HepG2 (cell line): Measurements from ENCODE around the gene BPIFB2. TPM values are rescaled to one million over a fixed set of nuclear protein-coding genes. Genes with fewer than 3 reads are reported as not detected.

Experiments
- CEBPZ ChIP-seq: IDR thresholded peaks from 2 replicates; pipeline ENCODE4 v1.6.1; 2012; ENCODE audit warnings: low read length, improper control_type of control experiment
- DZIP1 ChIP-seq: sonication (generic); formaldehyde crosslinking; IDR thresholded peaks from 2 replicates; pipeline ENCODE4 v1.5.0; 2020; ENCODE audit warnings: mild to moderate bottlenecking, missing genetic modification reagents
- FIP1L1 ChIP-seq: fragments of 200-400 bp; formaldehyde crosslinking; IDR thresholded peaks from 2 replicates; pipeline ENCODE4 v1.6.1; 2018; ENCODE audit warnings: low read depth, mild to moderate bottlenecking, low read length, moderate library complexity, borderline replicate concordance; ENCODE audit not compliant: insufficient read depth
- GZF1 ChIP-seq: sonication (generic); formaldehyde crosslinking; IDR thresholded peaks from 2 replicates; pipeline ENCODE4 v1.5.1; 2020; ENCODE audit warnings: mild to moderate bottlenecking, missing genetic modification reagents
- MAFF ChIP-seq: IDR thresholded peaks from 2 replicates; pipeline ENCODE4 v1.6.1; 2011; ENCODE audit warnings: low read depth, low read length, improper control_type of control experiment
- NFATC3 ChIP-seq: sonication (generic); formaldehyde crosslinking; IDR thresholded peaks from 2 replicates; pipeline ENCODE4 v1.5.1; 2020; ENCODE audit warnings: mild to moderate bottlenecking, missing genetic modification reagents
- NFYB ChIP-seq: sonication (generic); formaldehyde crosslinking; IDR thresholded peaks from 2 replicates; pipeline ENCODE4 v1.4.0; 2020; ENCODE audit warnings: missing genetic modification reagents
- NKX3-1 ChIP-seq: sonication (generic); formaldehyde crosslinking; IDR thresholded peaks from 2 replicates; pipeline ENCODE4 v1.5.0; 2020; ENCODE audit warnings: missing genetic modification reagents
- REPIN1 ChIP-seq: sonication (generic); formaldehyde crosslinking; IDR thresholded peaks from 2 replicates; pipeline ENCODE4 v1.8.0; 2022; ENCODE audit warnings: missing genetic modification reagents, low read depth, mild to moderate bottlenecking, borderline replicate concordance
- U2AF2 ChIP-seq: fragments of 200-400 bp; formaldehyde crosslinking; IDR thresholded peaks from 2 replicates; pipeline ENCODE4 v1.6.1; 2017; ENCODE audit warnings: low read depth, mild to moderate bottlenecking, low read length
- ZBTB7B ChIP-seq: sonication (generic); formaldehyde crosslinking; IDR thresholded peaks from 2 replicates; pipeline ENCODE4 v1.4.0; 2020; ENCODE audit warnings: missing genetic modification reagents
- ZKSCAN8 ChIP-seq: IDR thresholded peaks from 2 replicates; pipeline ENCODE4 v1.6.1; 2016; ENCODE audit warnings: borderline replicate concordance, missing genetic modification reagents, missing compliant biosample characterization
- ZMAT3 ChIP-seq: sonication (generic); formaldehyde crosslinking; conservative IDR thresholded peaks from 2 replicates; pipeline ENCODE4 v1.7.0; 2021; ENCODE audit warnings: missing genetic modification reagents
- ZNF10 ChIP-seq: sonication (generic); formaldehyde crosslinking; IDR thresholded peaks from 2 replicates; pipeline ENCODE4 v1.4.0; 2020; ENCODE audit warnings: mild to moderate bottlenecking, low read depth, missing genetic modification reagents, borderline replicate concordance
- ZNF124 ChIP-seq: sonication (generic); formaldehyde crosslinking; IDR thresholded peaks from 2 replicates; pipeline ENCODE4 v1.4.0; 2020; ENCODE audit warnings: missing genetic modification reagents
- ZNF235 ChIP-seq: sonication (generic); formaldehyde crosslinking; IDR thresholded peaks from 2 replicates; pipeline ENCODE4 v1.8.1; 2023; ENCODE audit warnings: mild to moderate bottlenecking, missing genetic modification reagents, borderline replicate concordance
- ZNF792 ChIP-seq: IDR thresholded peaks from 2 replicates; pipeline ENCODE4 v1.6.1; 2016
- polyA plus RNA-seq, 8 experiments: library from polyadenylated mRNA; depleted of rRNA in 3 of 8; stranded (reverse) in 7 of 8; unstranded in 1 of 8; fragments of >200 nt; fragmentation: Illumina TruSeq in 4 of 8; extraction: Trizol in 4 of 8; gene quantifications; 2 replicates each; pipeline versions ENCODE4 v1.2.1 to v1.2.3, GENCODE V29; 2011 to 2016; ENCODE audit warnings: low read depth in 4 of 8, missing spikeins in 1 of 8, mixed read lengths in 1 of 8; ENCODE audit not compliant: insufficient read depth in 1 of 8
- total RNA-seq, 5 experiments: library from RNA; depleted of rRNA; stranded (reverse); fragments of >200 nt; fragmentation: Illumina TruSeq; extraction: Trizol; gene quantifications; 2 replicates each; pipeline ENCODE4 v1.2.3, GENCODE V29; 2016; ENCODE audit warnings: low read depth in 1 of 5
- TF ChIP-seq, protein P1 (sequence below): IDR thresholded peaks from 2 replicates; pipeline ENCODE4 v1.6.1; 2016
- TF ChIP-seq, protein P2 (sequence below): sonication (generic); formaldehyde crosslinking; IDR thresholded peaks from 2 replicates; pipeline ENCODE4 v1.4.0; 2020; ENCODE audit warnings: mild to moderate bottlenecking, missing genetic modification reagents

BPIFB2 gene
- total and polyA plus RNA-seq, 2 of the 13 experiments (the other 11 are each of a cell fraction or from before 2014, with no cell fraction given): 54.5 to 902 TPM

DNA sequence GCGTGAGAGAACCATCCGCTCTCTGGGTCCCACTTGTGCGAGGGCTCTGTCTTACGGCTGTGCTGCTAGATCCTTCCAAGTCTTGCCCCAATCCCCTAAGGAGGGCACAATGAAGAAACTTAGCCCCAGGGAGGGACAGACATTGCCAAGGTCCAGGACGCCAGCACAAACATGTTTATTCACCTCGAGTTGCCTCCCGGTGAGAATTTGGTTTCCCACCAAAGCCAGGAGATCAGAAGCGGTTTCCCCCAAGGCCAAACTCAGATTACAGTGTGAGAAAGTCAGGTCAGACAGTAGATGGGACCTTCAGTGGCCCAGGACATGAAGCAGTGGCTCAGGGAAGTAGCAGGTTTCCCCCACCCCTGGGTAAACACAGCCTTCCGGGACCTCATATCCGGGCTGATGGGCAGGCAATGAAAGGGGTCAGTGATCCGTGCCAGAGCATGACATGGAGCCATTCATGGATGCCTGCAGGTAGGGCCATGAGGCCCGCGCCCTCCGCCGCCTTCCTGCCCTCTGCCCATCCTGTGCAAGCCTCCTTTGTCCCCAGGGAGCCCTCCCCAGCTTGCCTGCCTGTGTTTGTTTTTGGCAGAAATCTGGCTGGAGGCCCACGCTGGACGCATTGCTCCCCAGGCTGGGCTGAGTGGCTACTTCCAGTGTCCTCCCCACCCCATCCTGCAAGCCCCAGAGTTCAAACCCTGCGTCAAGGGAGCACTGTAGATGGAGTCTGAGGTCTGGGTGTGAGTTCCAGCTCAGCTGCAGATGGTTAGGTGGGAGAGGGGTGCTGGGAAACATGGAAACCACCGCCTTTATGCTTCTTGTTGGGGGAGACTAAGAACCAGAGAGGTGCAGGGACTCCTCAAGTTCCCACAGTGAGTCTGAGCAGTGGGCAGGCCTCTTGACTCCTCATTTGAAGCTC, 2.0 kb downstream of the BPIFB2 start (continued):
- TF ChIP-seq NFATC3 (CRISPR knock-in tag): peak; percentile 26; the same call in 1 of the 2 replicates
- TF ChIP-seq DZIP1 (CRISPR knock-in tag): peak; percentile 90; the same call in 1 of the 2 replicates
- TF ChIP-seq GZF1: peak; percentile 84; the same call in 1 of the 2 replicates
- TF ChIP-seq REPIN1 (CRISPR knock-in tag): peak; percentile 75; the same call in 1 of the 2 replicates
- peak; percentile 64 for TF ChIP-seq FIP1L1
- TF ChIP-seq ZKSCAN8 (CRISPR knock-in tag): peak; percentile 97
- TF ChIP-seq U2AF2: no peak
- peak; percentile 96 for TF ChIP-seq ZNF124 (CRISPR knock-in tag)
- TF ChIP-seq, protein P1, sequence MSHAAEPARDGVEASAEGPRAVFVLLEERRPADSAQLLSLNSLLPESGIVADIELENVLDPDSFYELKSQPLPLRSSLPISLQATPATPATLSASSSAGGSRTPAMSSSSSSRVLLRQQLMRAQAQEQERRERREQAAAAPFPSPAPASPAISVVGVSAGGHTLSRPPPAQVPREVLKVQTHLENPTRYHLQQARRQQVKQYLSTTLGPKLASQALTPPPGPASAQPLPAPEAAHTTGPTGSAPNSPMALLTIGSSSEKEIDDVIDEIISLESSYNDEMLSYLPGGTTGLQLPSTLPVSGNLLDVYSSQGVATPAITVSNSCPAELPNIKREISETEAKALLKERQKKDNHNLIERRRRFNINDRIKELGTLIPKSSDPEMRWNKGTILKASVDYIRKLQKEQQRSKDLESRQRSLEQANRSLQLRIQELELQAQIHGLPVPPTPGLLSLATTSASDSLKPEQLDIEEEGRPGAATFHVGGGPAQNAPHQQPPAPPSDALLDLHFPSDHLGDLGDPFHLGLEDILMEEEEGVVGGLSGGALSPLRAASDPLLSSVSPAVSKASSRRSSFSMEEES: peak; percentile 96
- no peak for TF ChIP-seq NKX3-1 (CRISPR knock-in tag)
- TF ChIP-seq NFYB (CRISPR knock-in tag): no peak; the same call in 1 of the 2 replicates
- TF ChIP-seq ZNF10 (CRISPR knock-in tag): no peak
- TF ChIP-seq ZNF235 (CRISPR knock-in tag): no peak
- TF ChIP-seq MAFF: no peak
- TF ChIP-seq, protein P2, sequence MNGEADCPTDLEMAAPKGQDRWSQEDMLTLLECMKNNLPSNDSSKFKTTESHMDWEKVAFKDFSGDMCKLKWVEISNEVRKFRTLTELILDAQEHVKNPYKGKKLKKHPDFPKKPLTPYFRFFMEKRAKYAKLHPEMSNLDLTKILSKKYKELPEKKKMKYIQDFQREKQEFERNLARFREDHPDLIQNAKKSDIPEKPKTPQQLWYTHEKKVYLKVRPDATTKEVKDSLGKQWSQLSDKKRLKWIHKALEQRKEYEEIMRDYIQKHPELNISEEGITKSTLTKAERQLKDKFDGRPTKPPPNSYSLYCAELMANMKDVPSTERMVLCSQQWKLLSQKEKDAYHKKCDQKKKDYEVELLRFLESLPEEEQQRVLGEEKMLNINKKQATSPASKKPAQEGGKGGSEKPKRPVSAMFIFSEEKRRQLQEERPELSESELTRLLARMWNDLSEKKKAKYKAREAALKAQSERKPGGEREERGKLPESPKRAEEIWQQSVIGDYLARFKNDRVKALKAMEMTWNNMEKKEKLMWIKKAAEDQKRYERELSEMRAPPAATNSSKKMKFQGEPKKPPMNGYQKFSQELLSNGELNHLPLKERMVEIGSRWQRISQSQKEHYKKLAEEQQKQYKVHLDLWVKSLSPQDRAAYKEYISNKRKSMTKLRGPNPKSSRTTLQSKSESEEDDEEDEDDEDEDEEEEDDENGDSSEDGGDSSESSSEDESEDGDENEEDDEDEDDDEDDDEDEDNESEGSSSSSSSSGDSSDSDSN (CRISPR knock-in tag): peak; percentile 97
- TF ChIP-seq ZMAT3: no peak; the same call in 1 of the 2 replicates
- TF ChIP-seq ZNF792 (CRISPR knock-in tag): peak; percentile 99
- TF ChIP-seq CEBPZ: no peak
- peak; percentile 97 for TF ChIP-seq ZBTB7B (CRISPR knock-in tag)
